GM19372 (cell line): ENCODE data around the gene MAP4.
"Not testable (repeated sequence)": the region's sequence is repeated elsewhere in the genome, so short reads cannot be mapped to it uniquely, and the experiment has no call there.

Source experiments
- ATAC-seq: cut with Tn5 transposase; IDR thresholded peaks from one replicate; pipeline ENCODE4 v1.9.1; 2021; ENCODE audit warnings: mild to moderate bottlenecking, low read depth, moderate library complexity; ENCODE audit not compliant: unreplicated experiment

The MAP4 gene

DNA sequence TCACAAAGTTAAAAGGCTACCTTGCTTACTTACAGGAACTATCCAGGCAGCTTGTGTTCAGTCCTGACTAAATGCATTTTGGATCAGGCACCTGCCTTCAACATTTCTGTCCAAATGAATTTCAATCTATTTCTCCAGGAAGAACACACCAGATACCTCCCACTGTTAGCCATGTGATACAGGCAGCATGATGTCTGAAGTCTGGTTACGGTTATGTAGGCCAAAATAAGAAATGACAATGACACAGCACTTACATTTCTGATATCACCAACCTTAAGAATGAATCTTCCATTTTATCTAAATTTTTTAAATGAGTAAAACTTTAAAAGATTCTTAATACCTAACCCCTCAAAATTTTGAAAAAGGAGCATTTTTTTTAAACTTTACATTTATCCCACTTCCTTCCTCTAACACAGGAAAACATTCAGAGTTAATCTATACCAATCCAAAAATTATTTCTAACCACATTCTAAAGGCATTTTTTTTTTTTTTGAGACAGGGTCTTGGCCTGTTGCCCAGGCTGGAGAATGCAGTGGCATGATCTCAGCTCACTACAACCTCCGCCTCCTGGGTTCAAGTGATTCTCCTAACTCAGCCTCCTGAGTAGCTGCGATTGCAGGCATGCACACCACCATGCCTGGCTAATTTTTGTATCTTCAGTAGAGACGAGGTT lies at the start of gene MAP4:
Gene MAP4 (minus strand): TSS at position 116 of the 673 bp plus-strand sequence. CDS start 17,556 bp downstream, outside the sequence.
- ATAC-seq: no peak

- no peak for ATAC-seq
Measured at GRCh38 chr3:48065035-48065434, 48.8 kb upstream of the MAP4 start.

- ATAC-seq: no peak
Measured at GRCh38 chr3:48064292-48064829, 48.1 kb upstream of the MAP4 start.

DNA sequence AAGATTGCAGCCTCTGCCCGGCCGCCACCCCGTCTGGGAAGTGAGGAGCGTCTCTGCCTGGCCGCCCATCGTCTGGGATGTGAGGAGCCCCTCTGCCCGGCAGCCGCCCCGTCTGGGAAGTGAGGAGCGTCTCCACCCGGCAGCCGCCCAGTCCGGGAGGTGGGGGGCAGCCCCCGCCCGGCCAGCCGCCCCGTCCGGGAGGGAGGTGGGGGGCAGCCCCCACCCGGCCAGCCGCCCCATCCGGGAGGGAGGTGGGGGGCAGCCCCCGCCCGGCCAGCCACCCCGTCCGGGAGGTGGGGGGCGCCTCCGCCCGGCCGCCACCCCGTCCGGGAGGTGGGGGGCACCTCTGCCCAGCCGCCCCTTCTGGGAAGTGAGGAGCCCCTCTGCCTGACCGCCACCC lies 45.4 kb upstream of the MAP4 start:
- not testable (repeated sequence) for ATAC-seq

DNA sequence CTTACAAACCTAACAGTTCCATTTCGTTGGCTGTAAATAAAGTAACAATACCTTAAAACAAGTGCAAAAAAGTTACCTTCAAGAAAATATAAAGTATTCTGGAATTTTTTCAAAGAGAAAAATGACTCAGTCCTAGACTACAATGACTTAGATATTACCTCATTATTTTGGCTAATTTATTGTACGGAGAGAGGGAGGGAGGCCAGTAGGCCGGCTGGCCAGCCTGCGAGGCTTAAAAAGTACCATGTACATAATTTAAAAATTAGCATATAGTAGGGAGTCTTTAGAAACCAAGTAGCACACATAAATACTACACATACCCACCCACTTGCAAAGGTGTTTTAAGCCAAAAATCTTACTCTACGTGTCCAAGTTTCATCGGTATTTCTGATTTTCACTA lies 41.9 kb upstream of the MAP4 start:
- no peak for ATAC-seq

DNA sequence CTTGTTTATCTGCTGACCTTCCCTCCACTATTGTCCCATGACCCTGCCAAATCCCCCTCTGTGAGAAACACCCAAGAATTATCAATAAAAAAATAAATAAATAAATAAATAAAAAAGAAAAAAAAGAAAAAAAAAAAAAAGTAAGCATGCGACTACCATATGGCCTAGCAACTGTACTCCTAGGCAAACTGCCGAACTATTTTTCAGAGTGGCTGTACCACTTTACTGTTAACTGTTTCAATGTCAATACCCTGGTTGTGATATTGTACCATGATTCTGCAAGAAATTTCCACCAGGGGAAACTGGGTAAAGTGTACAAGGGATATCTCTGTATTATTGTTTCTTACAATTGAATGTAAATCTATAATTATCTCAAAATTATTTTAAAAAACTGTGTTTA lies 41.3 kb upstream of the MAP4 start:
- ATAC-seq: no peak

DNA sequence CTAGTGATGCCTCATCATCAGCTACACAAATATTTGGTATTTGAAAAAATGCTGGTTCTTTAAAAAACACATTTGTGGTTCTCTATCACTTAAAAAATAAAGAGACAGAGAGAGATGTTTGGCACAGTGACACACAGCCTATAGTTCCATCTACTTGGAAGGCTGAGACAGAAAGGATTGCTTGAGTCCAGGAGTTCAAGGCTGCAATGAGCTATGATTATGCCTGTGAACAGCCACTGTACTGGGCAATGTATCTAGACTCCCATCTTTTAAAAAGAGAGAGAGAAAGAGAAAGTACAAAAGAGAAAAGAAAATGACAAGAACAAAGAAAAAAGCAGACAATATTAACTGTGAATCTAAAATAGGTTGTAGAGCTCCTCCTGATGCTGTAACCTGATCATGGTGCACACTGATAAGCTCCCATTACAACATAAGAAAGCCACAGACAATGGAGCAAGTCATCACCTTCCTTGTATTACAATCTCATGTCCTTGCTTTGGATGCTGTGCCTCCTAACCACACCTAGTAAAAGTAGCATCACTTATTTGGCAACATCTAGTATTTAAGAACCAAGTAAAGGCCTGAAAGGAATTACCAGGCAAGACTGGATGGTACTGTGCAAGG lies 31.7 kb upstream of the MAP4 start:
- no peak for ATAC-seq

GRCh38 chr3:48042071-48042760 lies 26.0 kb upstream of the MAP4 start:
- ATAC-seq: no peak

- ATAC-seq: no peak
Measured at GRCh38 chr3:48039487-48040190, 23.4 kb upstream of the MAP4 start.

DNA sequence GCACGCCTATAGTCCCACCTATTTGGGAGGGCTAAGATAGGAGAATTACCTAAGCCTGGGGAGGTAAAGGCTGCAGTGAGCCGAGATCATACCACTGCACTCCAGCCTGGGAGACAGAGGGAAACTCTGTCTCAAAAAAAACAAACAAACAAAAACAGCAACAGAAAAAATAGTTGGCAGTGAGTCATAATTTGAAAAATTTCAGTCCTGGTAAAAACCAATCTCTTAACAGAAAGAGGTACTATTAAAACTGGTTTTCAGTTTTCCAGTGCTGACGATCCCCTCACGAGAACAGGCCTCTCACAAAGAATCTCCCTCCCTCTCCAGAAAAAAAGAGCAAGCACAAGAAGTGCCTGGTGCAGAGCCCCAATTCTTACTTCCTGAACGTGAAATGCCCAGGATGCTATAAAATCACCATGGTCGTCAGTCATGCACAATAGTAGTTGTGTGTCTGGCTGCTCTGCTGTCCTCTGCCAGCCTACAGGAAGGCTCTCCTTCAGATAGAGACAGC lies 22.8 kb upstream of the MAP4 start:
- ATAC-seq: no peak

DNA sequence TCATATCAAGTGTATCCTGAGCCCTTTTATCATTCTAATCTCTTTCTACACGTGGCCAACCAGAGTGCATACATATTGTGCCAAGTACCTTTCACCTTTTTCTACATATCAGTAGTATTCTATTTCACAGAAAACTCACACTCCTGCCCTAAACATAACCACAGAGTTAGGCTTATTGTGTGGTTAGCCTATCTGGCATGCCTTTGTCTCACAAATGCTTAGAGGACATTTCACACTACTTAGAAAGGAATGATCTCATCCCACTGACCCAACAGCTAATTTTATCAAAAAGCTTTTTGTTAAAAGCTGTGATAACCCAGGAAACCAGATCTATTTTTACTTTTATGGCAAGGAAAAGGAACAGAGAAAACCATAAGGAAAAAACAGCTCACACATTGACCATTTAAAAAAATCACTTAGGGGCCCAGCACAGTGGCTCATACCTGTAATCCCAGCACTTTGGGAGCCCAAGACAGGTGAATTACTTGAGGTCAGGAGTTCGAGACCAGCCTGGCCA lies 17.8 kb upstream of the MAP4 start:
- ATAC-seq: no peak

DNA sequence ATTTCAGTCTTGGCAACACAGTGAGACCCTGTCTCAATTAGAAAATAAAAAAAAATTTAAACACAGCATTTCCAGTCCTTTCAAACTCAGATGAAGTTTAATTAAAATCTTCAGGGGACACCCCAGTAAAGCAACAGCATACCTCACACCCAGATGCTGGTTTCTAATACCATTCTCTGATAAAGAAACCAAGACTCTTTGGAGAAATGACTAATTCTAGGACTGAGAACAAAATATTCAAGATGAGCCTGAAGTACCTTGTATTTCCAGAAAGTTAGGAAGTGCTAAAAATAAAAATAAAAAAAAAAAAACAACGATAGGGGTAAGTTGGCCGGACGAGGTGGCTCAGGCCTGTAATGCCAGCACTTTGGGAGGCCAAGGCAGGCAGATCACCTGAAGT lies 14.0 kb upstream of the MAP4 start:
- no peak for ATAC-seq

DNA sequence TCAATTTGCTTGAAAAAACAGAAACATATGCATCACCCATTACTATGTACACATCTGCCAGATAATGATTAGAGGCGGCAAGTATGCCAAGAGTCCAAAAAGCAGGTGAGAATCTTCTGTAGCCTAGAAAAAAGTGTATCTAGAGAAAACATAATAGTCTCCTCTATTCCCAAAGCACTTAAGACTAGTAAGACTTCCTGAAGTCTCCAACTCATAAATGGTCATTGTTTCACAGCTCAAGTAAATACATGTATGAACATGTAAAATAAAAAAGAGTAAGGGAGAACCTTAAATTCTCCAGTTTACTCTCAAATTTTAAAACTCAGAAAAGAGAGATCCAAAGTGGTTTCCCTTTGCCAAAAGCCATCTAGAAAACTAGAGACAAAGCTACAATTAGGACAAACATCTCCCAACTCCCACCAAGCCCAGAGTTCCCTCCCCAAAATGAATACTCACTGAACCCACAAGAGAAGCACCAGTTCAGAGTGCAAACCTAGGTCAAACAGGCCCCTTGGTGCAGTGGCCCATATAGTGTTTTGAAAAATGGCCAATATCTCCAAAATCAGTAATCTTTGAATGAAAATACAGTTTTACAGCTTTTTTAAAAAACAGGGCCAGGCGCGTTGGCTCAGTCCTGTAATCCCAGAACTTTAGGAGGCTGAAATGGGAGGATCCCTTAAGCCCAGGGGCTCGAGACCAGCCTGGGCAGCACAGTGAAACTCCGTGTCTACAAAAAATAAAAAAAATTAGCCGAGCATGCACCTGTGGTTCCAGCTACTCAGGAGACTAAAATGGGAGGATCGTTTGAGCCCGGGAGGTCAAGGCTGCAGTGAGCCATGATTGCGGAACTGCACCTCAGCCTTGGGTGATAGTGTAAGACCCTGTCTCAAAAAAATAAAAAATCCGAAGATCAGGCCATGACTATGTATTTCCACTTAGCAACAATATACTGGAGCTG lies 11.0 kb upstream of the MAP4 start:
- no peak for ATAC-seq

DNA sequence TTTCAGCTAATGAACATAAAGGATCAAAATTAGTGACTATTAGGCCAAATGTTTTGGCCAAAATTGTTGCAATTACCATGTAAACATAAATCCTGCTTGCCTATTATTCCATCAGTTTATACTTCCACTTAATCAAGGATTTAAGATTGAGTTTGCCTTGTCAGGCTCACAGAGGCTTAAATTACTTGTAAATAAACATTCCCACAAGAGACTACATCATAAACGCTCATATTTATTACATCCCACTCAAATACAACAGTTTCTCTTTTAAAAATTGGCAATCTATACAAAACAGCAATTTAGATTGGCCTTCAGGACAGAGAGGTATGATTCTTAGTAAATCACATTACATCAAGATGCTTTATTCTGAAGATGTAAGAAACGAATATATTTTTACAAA lies 9.9 kb upstream of the MAP4 start:
- ATAC-seq: no peak

GRCh38 chr3:48024401-48024800 lies 8.2 kb upstream of the MAP4 start:
- ATAC-seq: no peak

GRCh38 chr3:48023377-48023776 lies 7.2 kb upstream of the MAP4 start:
- ATAC-seq: no peak

DNA sequence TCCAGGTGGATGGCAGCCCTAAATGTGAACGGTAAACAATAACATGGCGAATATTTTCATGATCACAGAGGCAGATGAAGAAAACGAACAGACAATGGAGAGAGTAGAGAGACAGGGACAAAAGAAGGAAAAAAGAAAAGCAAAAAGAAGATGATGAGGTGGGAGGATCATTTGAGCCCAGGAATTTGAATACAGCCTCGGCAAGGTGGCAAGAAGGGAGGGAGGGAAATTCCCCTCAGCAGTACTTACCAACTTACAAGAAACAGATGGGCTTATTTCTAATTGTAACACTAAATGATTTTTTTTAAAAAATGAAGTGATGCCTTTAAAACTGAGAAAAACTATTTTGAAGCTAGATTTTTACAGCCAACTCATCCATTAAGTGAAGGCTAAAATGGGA lies 6.0 kb upstream of the MAP4 start:
- no peak for ATAC-seq

DNA sequence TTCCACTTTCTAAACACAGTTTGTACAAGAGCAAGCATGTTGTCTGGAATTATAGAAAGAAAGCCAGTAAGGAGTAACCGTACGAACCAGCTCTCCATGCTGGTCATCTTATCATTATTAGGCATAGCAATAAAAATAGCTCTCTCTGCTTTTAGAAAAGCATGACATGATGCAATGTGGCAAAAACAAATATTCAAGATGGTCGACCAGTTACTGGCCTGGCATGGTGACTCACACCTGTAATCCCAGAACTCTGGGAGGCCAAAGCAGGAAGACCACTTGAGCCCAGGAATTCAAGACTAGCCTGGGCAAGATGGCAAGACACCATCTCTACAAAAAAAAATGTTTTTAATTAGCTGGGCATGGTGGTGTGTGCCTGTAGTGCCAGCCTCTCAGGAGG lies 2.6 kb upstream of the MAP4 start:
- ATAC-seq: no peak

DNA sequence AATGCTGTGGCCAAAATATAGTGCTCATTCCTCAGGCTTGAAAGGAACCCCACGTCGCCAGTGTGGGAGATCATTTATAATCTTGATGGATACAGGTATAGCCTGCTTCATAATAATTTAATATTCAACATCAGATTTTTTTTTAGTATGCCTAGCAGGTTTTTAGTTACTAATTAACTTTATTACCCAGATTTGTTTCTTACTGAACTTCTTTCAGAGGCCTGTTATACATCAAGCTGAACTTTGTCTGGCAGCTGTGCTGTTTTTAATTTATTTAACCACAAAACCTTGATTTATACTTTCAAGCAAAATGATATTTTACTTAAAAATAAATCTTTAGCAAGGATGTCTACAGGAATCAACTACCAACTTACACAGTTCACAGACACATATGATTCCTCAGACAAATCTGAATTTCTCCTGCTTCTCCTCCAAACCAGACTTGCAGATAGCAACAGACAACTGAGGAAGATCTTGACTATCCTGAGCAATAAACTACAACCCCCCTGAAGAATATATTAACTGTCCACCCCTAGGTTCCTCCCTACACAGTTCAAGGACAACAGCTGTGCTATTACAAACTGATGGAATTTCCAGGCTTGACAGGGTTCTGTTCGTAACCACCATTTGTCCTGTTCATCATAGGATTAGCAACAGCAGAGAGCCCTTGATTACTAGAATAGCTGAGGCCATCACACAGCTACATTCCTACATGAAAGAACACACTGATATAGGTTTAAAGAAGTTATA lies 610 bp downstream of the MAP4 start:
- no peak for ATAC-seq
